DND-41 (cell line): Measurements from ENCODE around the gene FBXO28.

ENCODE experiments used
- EZH2 ChIP-seq: IDR thresholded peaks from 3 replicates; pipeline ENCODE4 v1.6.1; 2012; ENCODE audit warnings: borderline replicate concordance, low read depth, mild to moderate bottlenecking, moderate library complexity, low read length, inconsistent platforms; ENCODE audit not compliant: severe bottlenecking
- TF ChIP-seq, protein P1 (sequence below): IDR thresholded peaks from 2 replicates; pipeline ENCODE4 v1.5.1; 2012; ENCODE audit warnings: borderline replicate concordance, low read length, moderate library complexity, mild to moderate bottlenecking; ENCODE audit not compliant: poor library complexity, severe bottlenecking; ENCODE audit errors: extremely low read depth

- TF ChIP-seq, protein P1, sequence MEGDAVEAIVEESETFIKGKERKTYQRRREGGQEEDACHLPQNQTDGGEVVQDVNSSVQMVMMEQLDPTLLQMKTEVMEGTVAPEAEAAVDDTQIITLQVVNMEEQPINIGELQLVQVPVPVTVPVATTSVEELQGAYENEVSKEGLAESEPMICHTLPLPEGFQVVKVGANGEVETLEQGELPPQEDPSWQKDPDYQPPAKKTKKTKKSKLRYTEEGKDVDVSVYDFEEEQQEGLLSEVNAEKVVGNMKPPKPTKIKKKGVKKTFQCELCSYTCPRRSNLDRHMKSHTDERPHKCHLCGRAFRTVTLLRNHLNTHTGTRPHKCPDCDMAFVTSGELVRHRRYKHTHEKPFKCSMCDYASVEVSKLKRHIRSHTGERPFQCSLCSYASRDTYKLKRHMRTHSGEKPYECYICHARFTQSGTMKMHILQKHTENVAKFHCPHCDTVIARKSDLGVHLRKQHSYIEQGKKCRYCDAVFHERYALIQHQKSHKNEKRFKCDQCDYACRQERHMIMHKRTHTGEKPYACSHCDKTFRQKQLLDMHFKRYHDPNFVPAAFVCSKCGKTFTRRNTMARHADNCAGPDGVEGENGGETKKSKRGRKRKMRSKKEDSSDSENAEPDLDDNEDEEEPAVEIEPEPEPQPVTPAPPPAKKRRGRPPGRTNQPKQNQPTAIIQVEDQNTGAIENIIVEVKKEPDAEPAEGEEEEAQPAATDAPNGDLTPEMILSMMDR: no peak
- no peak for TF ChIP-seq EZH2
Measured at GRCh38 chr1:224169718-224170270, 55.9 kb downstream of the FBXO28 start.
